ENCODE results near the gene ARID4B. TPM values are rescaled to one million over a fixed set of nuclear protein-coding genes. Genes with fewer than 3 reads are reported as not detected.

Gene ARID4B
- polyA plus RNA-seq, 1 donor (not counting 4 experiments of a cell fraction or from before 2014, with no cell fraction given), result 12.7 TPM

GRCh38 chr1:235250430-235250829 is 77.5 kb downstream of the ARID4B start:
- no peaks in the 10 kb centered on the region for H3K27me3 ChIP-seq (ENCODE audit: control insufficient read depth, extremely low read depth, insufficient read depth, low read length)
- no peak for FAIRE-seq
- H3K79me2 ChIP-seq (ENCODE audit: control insufficient read depth, insufficient read depth, low read length), result peaks cover 2% of the 10 kb centered on the region
- H3K9me1 ChIP-seq (ENCODE audit: control insufficient read depth, extremely low read depth, insufficient read depth, low read length), result no peaks in the 10 kb centered on the region
- H2AFZ ChIP-seq (ENCODE audit: control insufficient read depth, low read length), result no peak overlapping the region
- peaks cover 0 to 1% of the 10 kb centered on the region in 2 experiments for H3K36me3 ChIP-seq (ENCODE audit: control insufficient read depth in 2 of 2, extremely low read depth in 1 of 2, insufficient read depth in 2 of 2, low read length in 2 of 2)
- H3K4me2 ChIP-seq (ENCODE audit: control insufficient read depth, extremely low read depth, insufficient read depth, low read depth, low read length), result no peak overlapping the region
- no peak overlapping the region for H3K27ac ChIP-seq (ENCODE audit: control insufficient read depth, insufficient read depth, low read length)
- H3K9ac ChIP-seq (ENCODE audit: control insufficient read depth, extremely low read depth, insufficient read depth, low read length), result no peak overlapping the region
- dilution Hi-C loops (cut with MboI; ENCODE audit: extremely low pct_ligation_motif_present, low sequenced_read_pairs), result no loop called here
- H3K9me3 ChIP-seq (ENCODE audit: control insufficient read depth, low read depth, low read length), result no peaks in the 10 kb centered on the region
- no peaks in the 10 kb centered on the region for H4K20me1 ChIP-seq (ENCODE audit: control insufficient read depth, extremely low read depth, insufficient read depth, low read length)
- H3K4me1 ChIP-seq (ENCODE audit: control insufficient read depth, extremely low read depth, insufficient read depth, low read length), result no peaks in the 10 kb centered on the region
- no peak for DNase-seq (ENCODE audit: low read depth, low spot score)
- no peak overlapping the region for H3K4me3 ChIP-seq (ENCODE audit: control insufficient read depth in 2 of 3, extremely low read depth in 1 of 3, insufficient read depth in 2 of 3, low read depth in 1 of 3, low read length in 3 of 3)
- TF ChIP-seq CTCF (optimal IDR thresholded peaks at IDR 0.05 in 1 of 3, IDR thresholded peaks at IDR 0.05 in 1 of 3, conservative IDR thresholded peaks at IDR 0.05 in 1 of 3; ENCODE audit: extremely low read depth in 1 of 3, insufficient read depth in 2 of 3, low read length in 3 of 3) (no peak), EZH2 (IDR thresholded peaks at IDR 0.05; ENCODE audit: low read length) (no peak)

- Histone ChIP-seq H3K4me3 (ENCODE audit: control insufficient read depth in 2 of 3, extremely low read depth in 1 of 3, insufficient read depth in 2 of 3, low read depth in 1 of 3, low read length in 3 of 3) (no peak overlapping the region), H3K79me2 (ENCODE audit: control insufficient read depth, insufficient read depth, low read length) (peaks cover 5% of the 10 kb centered on the region), H3K9ac (ENCODE audit: control insufficient read depth, extremely low read depth, insufficient read depth, low read length) (no peak overlapping the region), H3K4me2 (ENCODE audit: control insufficient read depth, extremely low read depth, insufficient read depth, low read depth, low read length) (no peak overlapping the region), H2AFZ (ENCODE audit: control insufficient read depth, low read length) (no peak overlapping the region), H3K4me1 (ENCODE audit: control insufficient read depth, extremely low read depth, insufficient read depth, low read length) (no peaks in the 10 kb centered on the region), H3K36me3 (ENCODE audit: control insufficient read depth in 2 of 2, extremely low read depth in 1 of 2, insufficient read depth in 2 of 2, low read length in 2 of 2) (peaks cover 3 to 5% of the 10 kb centered on the region in 2 experiments), H3K9me1 (ENCODE audit: control insufficient read depth, extremely low read depth, insufficient read depth, low read length) (no peaks in the 10 kb centered on the region), H3K9me3 (ENCODE audit: control insufficient read depth, low read depth, low read length) (no peaks in the 10 kb centered on the region), H4K20me1 (ENCODE audit: control insufficient read depth, extremely low read depth, insufficient read depth, low read length) (no peaks in the 10 kb centered on the region), H3K27ac (ENCODE audit: control insufficient read depth, insufficient read depth, low read length) (no peak overlapping the region), H3K27me3 (ENCODE audit: control insufficient read depth, extremely low read depth, insufficient read depth, low read length) (no peaks in the 10 kb centered on the region)
- FAIRE-seq (no peak), DNase-seq (ENCODE audit: low read depth, low spot score) (no peak)
- TF ChIP-seq EZH2 (IDR thresholded peaks at IDR 0.05; ENCODE audit: low read length), result no peak
- dilution Hi-C loops (cut with MboI; ENCODE audit: extremely low pct_ligation_motif_present, low sequenced_read_pairs), result no loop called here
These were observed 81.7 kb downstream of the ARID4B start for GRCh38 chr1:235246022-235246948.

Measured in keratinocyte (primary cell).